Spinal cord (tissue), 10 donors: Measurements from ENCODE around the gene CRIM1. TPM values are rescaled to one million over a fixed set of nuclear protein-coding genes. Genes with fewer than 3 reads are reported as not detected.
A peak's percentile ranks its signal among the peaks of the same experiment; 100 is the strongest.

ENCODE experiments used
- DNase-seq, 6 donors: peaks; one replicate each; pipeline versions ENCODE4 v3.0.0 to v3.0.0-alpha.2; 2013 to 2015; ENCODE audit warnings: low spot score in 6 of 6, low read depth in 4 of 6
- H3K27ac ChIP-seq: one replicate; pipeline ENCODE4 v1.5.1; 2013; ENCODE audit warnings: low read depth, low read length, control low read depth
- H3K27me3 ChIP-seq: one replicate; pipeline ENCODE4 v1.6.1; 2013; ENCODE audit warnings: low read length; ENCODE audit not compliant: control insufficient read depth, insufficient read depth
- H3K36me3 ChIP-seq: one replicate; pipeline ENCODE4 v1.6.1; 2013; ENCODE audit warnings: low read length; ENCODE audit not compliant: control insufficient read depth, insufficient read depth
- H3K4me1 ChIP-seq: one replicate; pipeline ENCODE4 v1.6.1; 2013; ENCODE audit warnings: low read length; ENCODE audit not compliant: control insufficient read depth, insufficient read depth
- H3K4me3 ChIP-seq: one replicate; pipeline ENCODE4 v1.5.1; 2013; ENCODE audit warnings: low read depth, low read length, control low read depth
- H3K9me3 ChIP-seq: one replicate; pipeline ENCODE4 v1.6.1; 2013; ENCODE audit warnings: low read length; ENCODE audit not compliant: control insufficient read depth, insufficient read depth
- WGBS: methylation state at CpG from one replicate; pipeline ENCODE4 v1.1.5; 2013; ENCODE audit warnings: missing lambda C conversion rate; ENCODE audit not compliant: insufficient coverage; 5-methylcytosine and 5-hydroxymethylcytosine counted together
- polyA plus RNA-seq, 2 donors: library from polyadenylated mRNA; unstranded; fragments of 120-200 nt; gene quantifications; one replicate each; pipeline ENCODE4 v1.2.1, GENCODE V29; 2013; ENCODE audit not compliant: insufficient read length in 2 of 2
- total RNA-seq, 2 donors: library from RNA; depleted of rRNA in 1 of 2; stranded (reverse); fragments of 120-200 nt in 1 of 2; fragments of >200 nt in 1 of 2; gene quantifications; one replicate each; pipeline versions ENCODE4 v1.2.3 to v1.2.4, GENCODE V29; 2013 to 2014
- donor health status: healthy.

CRIM1 gene
- total and polyA plus RNA-seq, 4 donors = 35.9 to 63.5 (median 49.3) TPM

- H3K36me3 ChIP-seq = no peaks in the 10 kb centered on the region
- 44% methylated on average over 1 of the region's 1 CpG for WGBS
- DNase-seq = no peak
- H3K4me3 ChIP-seq = no peak overlapping the region
- H3K27me3 ChIP-seq = no peaks in the 10 kb centered on the region
- H3K27ac ChIP-seq = no peak overlapping the region
- peaks cover 6% of the 10 kb centered on the region for H3K4me1 ChIP-seq
- H3K9me3 ChIP-seq = no peaks in the 10 kb centered on the region
These were observed 48.2 kb downstream of the CRIM1 start for GRCh38 chr2:36403675-36404230.

GRCh38 chr2:36404318-36404717 lies 48.7 kb downstream of the CRIM1 start:
- WGBS = no CpG with 5 or more reads among the region's 3 CpGs
- Histone ChIP-seq H3K4me3 (no peak overlapping the region), H3K4me1 (peaks cover 6% of the 10 kb centered on the region), H3K27ac (no peak overlapping the region), H3K9me3 (no peaks in the 10 kb centered on the region), H3K36me3 (no peaks in the 10 kb centered on the region), H3K27me3 (no peaks in the 10 kb centered on the region)
- no peak for DNase-seq

- no peak overlapping the region for H3K4me3 ChIP-seq
- no peaks in the 10 kb centered on the region for H3K27me3 ChIP-seq
- no peak overlapping the region for H3K27ac ChIP-seq
- DNase-seq = no peak
- H3K4me1 ChIP-seq = peaks cover 6% of the 10 kb centered on the region
- WGBS = no CpG with 5 or more reads among the region's 5 CpGs
- H3K36me3 ChIP-seq = no peaks in the 10 kb centered on the region
- H3K9me3 ChIP-seq = no peaks in the 10 kb centered on the region
These were observed 49.2 kb downstream of the CRIM1 start for GRCh38 chr2:36404754-36405153.

- no peak for DNase-seq
- H3K36me3 ChIP-seq = no peaks in the 10 kb centered on the region
- H3K4me1 ChIP-seq = peaks cover 6% of the 10 kb centered on the region
- no peak overlapping the region for H3K27ac ChIP-seq
- WGBS = 79% methylated on average over 4 of the region's 5 CpGs
- H3K9me3 ChIP-seq = no peaks in the 10 kb centered on the region
- H3K4me3 ChIP-seq = no peak overlapping the region
- H3K27me3 ChIP-seq = no peaks in the 10 kb centered on the region
These were observed 49.6 kb downstream of the CRIM1 start for GRCh38 chr2:36405183-36405582.

GRCh38 chr2:36406296-36406695 lies 50.7 kb downstream of the CRIM1 start:
- Histone ChIP-seq H3K27ac (no peak overlapping the region), H3K9me3 (no peaks in the 10 kb centered on the region), H3K27me3 (no peaks in the 10 kb centered on the region), H3K4me1 (peaks cover 6% of the 10 kb centered on the region), H3K36me3 (no peaks in the 10 kb centered on the region), H3K4me3 (no peak overlapping the region)
- DNase-seq = no peak
- no CpG with 5 or more reads among the region's 3 CpGs for WGBS

- no peaks in the 10 kb centered on the region for H3K9me3 ChIP-seq
- H3K36me3 ChIP-seq = no peaks in the 10 kb centered on the region
- no peaks in the 10 kb centered on the region for H3K27me3 ChIP-seq
- peaks cover 6% of the 10 kb centered on the region for H3K4me1 ChIP-seq
- DNase-seq = peak in 1 of 6 donors; percentile 36
- no peak overlapping the region for H3K27ac ChIP-seq
- no peak overlapping the region for H3K4me3 ChIP-seq
- WGBS = no CpG with 5 or more reads among the region's 4 CpGs
These were observed 51.8 kb downstream of the CRIM1 start for GRCh38 chr2:36407413-36407812.

GRCh38 chr2:36408198-36408703 lies 52.7 kb downstream of the CRIM1 start:
- peak in 2 of 6 donors; percentile 45 to 78 for DNase-seq
- peaks cover 6% of the 10 kb centered on the region for H3K4me1 ChIP-seq
- H3K36me3 ChIP-seq = no peaks in the 10 kb centered on the region
- H3K27me3 ChIP-seq = no peaks in the 10 kb centered on the region
- H3K9me3 ChIP-seq = no peaks in the 10 kb centered on the region
- 28% methylated on average over 7 of the region's 10 CpGs for WGBS
- H3K4me3 ChIP-seq = no peak overlapping the region
- H3K27ac ChIP-seq = peak overlapping the region; percentile 62

- Histone ChIP-seq H3K4me3 (no peak overlapping the region), H3K27me3 (no peaks in the 10 kb centered on the region), H3K27ac (no peak overlapping the region), H3K36me3 (no peaks in the 10 kb centered on the region), H3K4me1 (peaks cover 6% of the 10 kb centered on the region), H3K9me3 (no peaks in the 10 kb centered on the region)
- no peak for DNase-seq
- 100% methylated on average over 1 of the region's 2 CpGs for WGBS
These were observed 53.8 kb downstream of the CRIM1 start for GRCh38 chr2:36409335-36409734.

GRCh38 chr2:36409935-36410334 lies 54.4 kb downstream of the CRIM1 start:
- H3K27ac ChIP-seq = no peak overlapping the region
- no peaks in the 10 kb centered on the region for H3K36me3 ChIP-seq
- no peaks in the 10 kb centered on the region for H3K27me3 ChIP-seq
- DNase-seq = no peak
- peaks cover 6% of the 10 kb centered on the region for H3K4me1 ChIP-seq
- WGBS = 100% methylated on average over 1 of the region's 4 CpGs
- H3K9me3 ChIP-seq = no peaks in the 10 kb centered on the region
- no peak overlapping the region for H3K4me3 ChIP-seq

GRCh38 chr2:36410681-36411080 lies 55.1 kb downstream of the CRIM1 start:
- Histone ChIP-seq H3K9me3 (no peaks in the 10 kb centered on the region), H3K4me3 (no peak overlapping the region), H3K36me3 (no peaks in the 10 kb centered on the region), H3K27ac (no peak overlapping the region), H3K27me3 (no peaks in the 10 kb centered on the region), H3K4me1 (peaks cover 6% of the 10 kb centered on the region)
- DNase-seq = no peak
- WGBS = 33% methylated on average over 2 of the region's 4 CpGs
